Measurements from ENCODE around the gene LENEP.

Gene LENEP

GRCh38 chr1:155035936-155036335 is 42.5 kb downstream of the LENEP start:
- H3K4me3 ChIP-seq (ENCODE audit: low read depth, low read length): no peak overlapping the region
- no peak for DNase-seq (ENCODE audit: low read depth)

DNA sequence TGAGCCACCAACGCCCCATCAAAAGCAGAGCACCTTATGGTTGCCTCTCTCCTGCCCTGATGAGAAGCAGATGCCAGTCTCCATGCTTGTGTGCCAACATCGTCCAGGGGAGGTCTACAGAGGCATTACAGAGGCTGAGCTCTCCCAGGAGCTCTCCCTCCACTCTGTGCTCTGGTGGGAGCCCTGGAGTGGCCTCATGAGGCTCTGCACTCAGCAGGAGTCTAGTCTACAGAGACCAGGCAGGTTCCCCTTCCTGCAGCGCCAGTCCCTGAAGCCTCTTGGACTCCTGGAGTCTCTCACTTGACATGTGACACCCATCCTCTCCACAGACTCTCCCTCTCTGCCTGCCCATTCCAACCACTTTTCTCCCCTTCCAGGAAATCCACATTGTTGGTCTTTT is 43.7 kb downstream of the LENEP start:
- H3K4me3 ChIP-seq (ENCODE audit: low read depth, low read length): no peak overlapping the region
- no peak for DNase-seq (ENCODE audit: low read depth)

GRCh38 chr1:155037851-155038441 is 44.6 kb downstream of the LENEP start:
- no peak overlapping the region for H3K4me3 ChIP-seq (ENCODE audit: low read depth, low read length)
- no peak for DNase-seq (ENCODE audit: low read depth)

DNA sequence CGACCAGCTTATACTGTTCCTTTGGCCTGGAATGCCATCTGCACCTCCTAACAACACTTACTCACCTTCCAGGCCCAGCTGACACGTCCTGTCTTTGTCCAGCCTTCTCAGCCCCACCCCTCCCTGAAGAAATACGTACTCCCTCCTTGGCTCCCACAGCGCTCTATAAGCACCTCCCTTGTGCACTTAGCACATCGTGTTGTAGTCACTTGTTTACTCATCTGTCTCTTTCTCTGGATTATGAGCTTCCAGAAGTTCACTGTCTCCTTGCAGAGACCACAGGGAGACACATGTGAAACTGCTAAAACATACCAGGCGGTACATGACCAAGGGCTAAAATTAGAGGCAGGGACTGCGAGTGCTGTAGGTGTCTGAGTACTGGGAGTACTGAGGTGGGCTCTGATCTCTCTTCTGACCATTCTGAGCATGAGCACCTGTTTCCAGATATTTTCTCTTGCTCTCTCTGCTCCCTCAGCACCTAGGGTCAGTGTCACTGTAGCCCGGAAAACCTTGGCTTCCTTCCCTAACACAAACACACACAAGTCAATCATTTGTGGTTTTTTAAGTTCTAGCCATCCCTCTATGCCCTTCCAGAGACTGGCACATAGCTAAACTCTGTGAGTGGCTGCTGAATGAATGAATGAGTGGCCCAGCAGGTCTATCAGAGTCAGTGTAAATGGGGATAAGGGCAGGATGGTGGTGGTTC is 45.4 kb downstream of the LENEP start:
- H3K4me3 ChIP-seq (ENCODE audit: low read depth, low read length): no peak overlapping the region
- DNase-seq (ENCODE audit: low read depth): no peak

DNA sequence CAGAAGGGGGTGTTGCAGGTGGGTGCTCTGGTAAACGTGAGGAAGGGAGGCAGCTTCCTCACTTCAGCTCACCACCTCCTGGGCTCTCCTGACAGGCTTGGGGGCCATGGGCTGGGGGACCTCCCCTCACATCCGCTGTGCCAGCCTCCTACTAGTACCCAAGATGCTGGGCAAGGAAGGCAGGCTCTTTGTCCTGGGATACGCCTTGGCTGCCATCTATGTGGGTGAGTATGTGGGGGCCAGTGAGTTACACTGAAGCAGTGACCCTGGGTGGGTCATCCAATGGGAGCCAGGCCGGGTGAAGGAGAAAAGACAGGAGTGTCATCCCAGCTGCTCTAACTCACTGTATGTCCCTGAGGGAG is 45.9 kb downstream of the LENEP start:
- DNase-seq (ENCODE audit: low read depth): no peak
- H3K4me3 ChIP-seq (ENCODE audit: low read depth, low read length): no peak overlapping the region

- no peak overlapping the region for H3K4me3 ChIP-seq (ENCODE audit: low read depth, low read length)
- DNase-seq (ENCODE audit: low read depth): no peak
Measured at GRCh38 chr1:155040358-155041093, 47.1 kb downstream of the LENEP start.

GRCh38 chr1:155042789-155043188 is 49.4 kb downstream of the LENEP start:
- H3K4me3 ChIP-seq (ENCODE audit: low read depth, low read length): no peak overlapping the region
- no peak for DNase-seq (ENCODE audit: low read depth)

DNA sequence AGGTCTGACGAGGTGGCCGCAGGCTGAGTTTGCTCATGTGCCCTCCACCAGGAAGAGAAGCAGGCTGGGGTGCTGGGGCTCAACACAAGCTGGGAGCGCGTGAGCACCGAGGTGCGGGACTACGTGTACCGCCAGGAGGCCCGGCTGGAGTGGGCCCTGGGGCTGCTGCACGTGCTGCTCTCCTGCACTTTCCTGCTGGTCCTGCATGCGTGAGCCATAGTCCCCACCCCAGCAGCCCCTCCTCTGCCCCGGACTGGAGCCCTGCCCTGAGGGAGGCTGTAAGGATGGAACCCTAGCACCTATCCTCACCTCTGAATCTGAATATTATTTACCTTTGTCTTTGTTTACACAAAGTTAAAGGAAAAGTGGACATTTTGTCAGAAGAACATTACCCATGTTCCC is 49.9 kb downstream of the LENEP start:
- no peak overlapping the region for H3K4me3 ChIP-seq (ENCODE audit: low read depth, low read length)

GRCh38 chr1:155043793-155044192 is 50.4 kb downstream of the LENEP start:
- no peak overlapping the region for H3K4me3 ChIP-seq (ENCODE audit: low read depth, low read length)
- no peak for DNase-seq (ENCODE audit: low read depth)

More for the DNA sequence above, 49.9 kb downstream of the LENEP start:
- no peak for DNase-seq (ENCODE audit: low read depth)
